Testis (tissue), 3 donors: Measurements from ENCODE around the gene TMEM145. TPM values are rescaled to one million over a fixed set of nuclear protein-coding genes. Genes with fewer than 3 reads are reported as not detected.

Experiments
- DNase-seq: peaks from one replicate; pipeline ENCODE4 v3.0.0-alpha.2; 2019
- H3K27ac ChIP-seq, 2 donors: fragments of 200-600 bp; sonication (generic); one replicate each; pipeline ENCODE4 v1.5.1; 2019
- H3K27me3 ChIP-seq: fragments of 200-600 bp; sonication (generic); one replicate; pipeline ENCODE4 v1.5.1; 2019
- H3K36me3 ChIP-seq: fragments of 200-600 bp; sonication (generic); one replicate; pipeline ENCODE4 v1.5.1; 2017; ENCODE audit warnings: low read depth; ENCODE audit errors: missing control alignments
- H3K4me1 ChIP-seq: fragments of 200-600 bp; sonication (generic); one replicate; pipeline ENCODE4 v1.5.1; 2019
- H3K4me3 ChIP-seq, 2 donors: fragments of 200-600 bp; sonication (generic); one replicate each; pipeline ENCODE4 v1.5.1; 2017 to 2019
- H3K9me3 ChIP-seq: fragments of 200-600 bp; sonication (generic); one replicate; pipeline ENCODE4 v1.5.1; 2017
- CTCF ChIP-seq, 3 experiments: fragments of 450-650 bp in 2 of 3; fragments of 200-600 bp in 1 of 3; sonication (generic) in 1 of 3; IDR thresholded peaks; one replicate each; pipeline ENCODE4 v1.5.1; 2016 to 2019; ENCODE audit warnings: antibody characterized with exemption in 3 of 3, mild to moderate bottlenecking in 2 of 3, moderate library complexity in 1 of 3
- POLR2A ChIP-seq: fragments of 450-650 bp; IDR thresholded peaks from one replicate; pipeline ENCODE4 v1.6.1; 2017; ENCODE audit warnings: antibody characterized with exemption, mild to moderate bottlenecking, moderate library complexity
- WGBS, 2 donors: methylation state at CpG; one replicate each; pipeline ENCODE4 v1.1.5; 2018; 5-methylcytosine and 5-hydroxymethylcytosine counted together
- intact Hi-C: fragments of 100-400 bp; cut with DNase I; formaldehyde crosslinking; loops from one replicate; pipeline ENCODE4 v1.15.1; 2023; ENCODE audit warnings: low total_unique reads
- polyA plus RNA-seq: library from polyadenylated mRNA; stranded (reverse); fragments of 350-450 nt; fragmentation: Illumina TruSeq; extraction: RNeasy Lipid Tissue Mini Kit (QIAGEN cat#74804); gene quantifications from one replicate; pipeline ENCODE4 v1.2.3, GENCODE V29; 2014; ENCODE audit warnings: low read depth, low replicate concordance; ENCODE audit not compliant: insufficient read depth
- total RNA-seq, 2 donors: library from RNA; depleted of rRNA; stranded (reverse); fragments of >200 nt; gene quantifications; one replicate each; pipeline ENCODE4 v1.2.3, GENCODE V29; 2016

Gene TMEM145
- total and polyA plus RNA-seq, 3 donors from 2014 or later, result 6.9 to 12.3 (median 7.2) TPM

GRCh38 chr19:42288387-42288786 is 24.7 kb upstream of the TMEM145 start:
- Histone ChIP-seq H3K4me3 (no peak overlapping the region), H3K36me3 (no peaks in the 10 kb centered on the region), H3K27me3 (no peaks in the 10 kb centered on the region), H3K9me3 (no peaks in the 10 kb centered on the region), H3K27ac (no peak overlapping the region), H3K4me1 (peaks cover 25% of the 10 kb centered on the region)
- WGBS, 2 donors, result 83 to 95% methylated on average over 4 of the region's 4 CpGs
- no peak for DNase-seq
- TF ChIP-seq CTCF (IDR thresholded peaks at IDR 0.05), result no peak
- TF ChIP-seq POLR2A, result no peak
- intact Hi-C loops, result no loop called here

GRCh38 chr19:42288881-42289555 is 24.1 kb upstream of the TMEM145 start:
- Histone ChIP-seq H3K9me3 (no peaks in the 10 kb centered on the region), H3K27me3 (no peaks in the 10 kb centered on the region), H3K36me3 (no peaks in the 10 kb centered on the region), H3K4me3 (no peak overlapping the region), H3K27ac (no peak overlapping the region), H3K4me1 (peaks cover 24% of the 10 kb centered on the region)
- no peak for TF ChIP-seq CTCF (IDR thresholded peaks at IDR 0.05)
- no peak for TF ChIP-seq POLR2A
- 84 to 91% methylated on average over 13 to 22 of the region's 22 CpGs for WGBS, 2 donors
- no peak for DNase-seq
- intact Hi-C loops, result no loop called here

GRCh38 chr19:42289556-42290041 is 23.5 kb upstream of the TMEM145 start:
- TF ChIP-seq CTCF (IDR thresholded peaks at IDR 0.05), result no peak
- no peak for TF ChIP-seq POLR2A
- Histone ChIP-seq H3K27me3 (no peaks in the 10 kb centered on the region), H3K36me3 (no peaks in the 10 kb centered on the region), H3K4me1 (peaks cover 24% of the 10 kb centered on the region), H3K4me3 (no peak overlapping the region), H3K27ac (no peak overlapping the region), H3K9me3 (no peaks in the 10 kb centered on the region)
- no peak for DNase-seq
- intact Hi-C loops, result loop anchor here (5.0 kb wide), 1 partner anchor 42 kb away; no protein-coding TSS in a partner anchor
- 91 to 94% methylated on average over 4 to 8 of the region's 8 CpGs for WGBS, 2 donors

- H3K36me3 ChIP-seq, result no peaks in the 10 kb centered on the region
- no peak for DNase-seq
- WGBS, 2 donors, result 77 to 83% methylated on average over 11 to 13 of the region's 13 CpGs
- H3K27ac ChIP-seq, result no peak overlapping the region
- H3K27me3 ChIP-seq, result no peaks in the 10 kb centered on the region
- no peaks in the 10 kb centered on the region for H3K9me3 ChIP-seq
- intact Hi-C loops, result loop anchor here (5.0 kb wide), 1 partner anchor 43 kb away; no protein-coding TSS in a partner anchor
- peaks cover 19% of the 10 kb centered on the region for H3K4me1 ChIP-seq
- TF ChIP-seq CTCF (IDR thresholded peaks at IDR 0.05), result no peak
- no peak for TF ChIP-seq POLR2A
- no peak overlapping the region for H3K4me3 ChIP-seq
Measured at GRCh38 chr19:42290136-42290522, 23.0 kb upstream of the TMEM145 start.
